Activated effector memory CD4-positive, alpha-beta T cell treated with Interleukin-2 at 50 U/mL for 16 hours (primary cell): ENCODE data around the gene DNAH5.

Experiments
- DNase-seq: peaks from one replicate; pipeline ENCODE4 v3.0.0-alpha.2; 2020

The DNAH5 gene

GRCh38 chr5:13700626-13701025, 243.9 kb downstream of the DNAH5 start:
- no peak for DNase-seq

GRCh38 chr5:13698885-13699284, 245.6 kb downstream of the DNAH5 start:
- DNase-seq = no peak

- DNase-seq = no peak
Observed at GRCh38 chr5:13695076-13695712, 249.3 kb downstream of the DNAH5 start.

- no peak for DNase-seq
Observed at GRCh38 chr5:13692172-13692571, 252.3 kb downstream of the DNAH5 start.

- no peak for DNase-seq
Observed at GRCh38 chr5:13676531-13676930, 268.0 kb downstream of the DNAH5 start.

- DNase-seq = no peak
Observed at GRCh38 chr5:13674391-13674790, 270.1 kb downstream of the DNAH5 start.

- DNase-seq = no peak
Observed at GRCh38 chr5:13673511-13673910, 271.0 kb downstream of the DNAH5 start.

- no peak for DNase-seq
Observed at GRCh38 chr5:13664377-13664776, 280.1 kb downstream of the DNAH5 start.

- no peak for DNase-seq
Observed at GRCh38 chr5:13662626-13663025, 281.9 kb downstream of the DNAH5 start.

GRCh38 chr5:13661272-13661671, 283.2 kb downstream of the DNAH5 start:
- DNase-seq = no peak

GRCh38 chr5:13660072-13660471, 284.4 kb downstream of the DNAH5 start:
- no peak for DNase-seq

GRCh38 chr5:13659391-13659790, 285.1 kb downstream of the DNAH5 start:
- DNase-seq = no peak

- no peak for DNase-seq
Observed at GRCh38 chr5:13658761-13659160, 285.7 kb downstream of the DNAH5 start.

GRCh38 chr5:13658152-13658551, 286.3 kb downstream of the DNAH5 start:
- DNase-seq = no peak

- DNase-seq = no peak
Observed at GRCh38 chr5:13653709-13654108, 290.8 kb downstream of the DNAH5 start.

GRCh38 chr5:13649656-13650055, 294.8 kb downstream of the DNAH5 start:
- no peak for DNase-seq

GRCh38 chr5:13648822-13649221, 295.7 kb downstream of the DNAH5 start:
- DNase-seq = no peak

GRCh38 chr5:13643734-13644133, 300.8 kb downstream of the DNAH5 start:
- no peak for DNase-seq

- no peak for DNase-seq
Observed at GRCh38 chr5:13643196-13643595, 301.3 kb downstream of the DNAH5 start.
